ENCODE measurements around the gene MLC1.

DNA sequence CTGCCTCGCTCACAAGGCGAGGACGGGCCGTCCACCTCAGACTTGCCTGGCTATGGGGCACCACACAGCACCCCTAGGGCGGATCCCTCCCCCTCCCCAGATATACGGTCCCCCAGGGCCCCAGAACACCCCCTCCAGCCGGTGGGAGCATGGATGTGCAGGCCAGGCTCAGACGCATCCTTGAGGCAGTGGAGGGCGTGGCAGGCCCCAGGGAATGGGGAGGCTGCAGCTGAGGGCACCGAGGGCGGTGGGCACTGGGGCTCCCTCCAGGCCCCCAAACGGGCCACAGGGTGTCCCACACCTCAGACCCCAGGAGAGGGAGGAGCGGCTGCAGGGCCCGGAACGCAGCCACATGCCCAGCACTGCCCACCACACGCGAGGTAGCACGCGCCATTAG, 39.2 kb downstream of the MLC1 start:
- TF ChIP-seq POLR2A (IDR thresholded peaks at IDR 0.05; ENCODE audit: low read length) (no peak), GATA1 (IDR thresholded peaks at IDR 0.05; ENCODE audit: low read depth, low read length) (no peak)

All from erythroblast (primary cell).